Urothelium cell line (cell line): ENCODE data around the gene TTC38.
"Not testable (repeated sequence)": the region's sequence is repeated elsewhere in the genome, so short reads cannot be mapped to it uniquely, and the experiment has no call there.

Source experiments
- DNase-seq: peaks from one replicate; pipeline ENCODE4 v3.0.0; 2011; ENCODE audit warnings: low spot score, mixed read lengths
- FAIRE-seq: peaks from 2 replicates; lab custom pipeline; 2011; peaks lifted over from hg19 to GRCh38; lab: Jason Lieb, UNC

Gene TTC38

GRCh38 chr22:46293577-46294260 lies 25.9 kb downstream of the TTC38 start:
- DNase-seq: no peak
- no peak for FAIRE-seq

DNA sequence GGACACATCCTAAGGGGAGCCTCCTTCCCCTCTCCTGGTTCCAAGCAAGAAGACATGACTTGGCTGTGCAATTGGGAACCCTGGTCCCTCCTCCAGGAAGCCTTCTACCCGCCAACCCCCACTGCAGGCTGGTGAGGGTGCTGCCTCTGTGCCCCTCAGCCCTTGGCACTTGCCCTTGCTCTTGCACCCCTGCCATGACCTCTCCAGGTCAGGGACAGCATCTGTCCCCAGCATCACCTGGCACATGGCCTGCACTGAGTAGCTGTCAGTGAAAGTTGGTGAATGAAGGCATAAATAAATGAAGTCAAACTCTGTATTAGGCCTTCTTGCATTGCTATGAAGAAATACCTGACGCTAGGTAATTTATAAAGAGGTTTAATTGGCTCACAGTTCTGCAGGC lies 27.0 kb downstream of the TTC38 start:
- peak; percentile 17 for FAIRE-seq
- DNase-seq: no peak

GRCh38 chr22:46295277-46295971 lies 27.6 kb downstream of the TTC38 start:
- FAIRE-seq (no peak), DNase-seq (peak; percentile 21)

GRCh38 chr22:46296257-46297150 lies 28.7 kb downstream of the TTC38 start, which contains the start of gene GTSE1:
Gene GTSE1, plus strand, starts transcription at chr22:46296870. Its CDS starts 531 bp downstream, at chr22:46297401.
- FAIRE-seq (peak; percentile 94), DNase-seq (peak; percentile 100)

- DNase-seq (peak; percentile 59), FAIRE-seq (no peak)
Measured at GRCh38 chr22:46297151-46297812, 29.5 kb downstream of the TTC38 start.

GRCh38 chr22:46299101-46299500 lies 31.3 kb downstream of the TTC38 start:
- FAIRE-seq: no peak
- no peak for DNase-seq

- no peak for DNase-seq
Measured at GRCh38 chr22:46300491-46300890, 32.7 kb downstream of the TTC38 start.

DNA sequence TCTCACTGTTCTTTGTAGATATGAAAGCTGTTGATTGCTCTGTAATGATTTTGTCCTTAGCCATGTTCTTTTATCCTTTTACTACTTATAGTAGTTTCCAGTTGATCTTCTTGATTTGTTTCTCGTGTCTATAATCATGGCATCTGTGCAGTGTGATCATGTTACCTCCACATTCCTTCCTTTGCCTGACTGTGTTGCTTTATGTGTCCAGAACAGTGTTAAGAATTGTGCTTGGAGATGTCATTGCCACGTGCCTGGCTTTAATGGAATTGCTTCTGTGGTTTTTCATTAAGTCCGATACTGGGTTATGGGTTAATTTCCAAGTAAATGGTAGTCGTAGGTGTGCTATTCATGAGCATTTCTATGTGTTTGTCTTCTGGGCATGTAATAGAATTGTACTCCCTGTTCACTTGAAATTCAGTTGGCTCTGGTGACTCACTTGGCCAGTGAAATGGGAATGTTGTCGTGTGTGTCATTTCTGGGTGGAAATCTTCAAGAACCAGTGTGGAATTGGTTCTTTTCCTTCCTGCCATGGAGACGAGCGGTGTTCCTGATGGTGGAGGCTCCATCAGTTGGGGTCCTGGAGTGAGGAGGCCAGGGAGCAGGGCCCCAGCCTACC lies 35.6 kb downstream of the TTC38 start:
- FAIRE-seq: peak; percentile 81
- DNase-seq: no peak

More at GRCh38 chr22:46300491-46300890, 32.7 kb downstream of the TTC38 start:
- no peak for FAIRE-seq

DNA sequence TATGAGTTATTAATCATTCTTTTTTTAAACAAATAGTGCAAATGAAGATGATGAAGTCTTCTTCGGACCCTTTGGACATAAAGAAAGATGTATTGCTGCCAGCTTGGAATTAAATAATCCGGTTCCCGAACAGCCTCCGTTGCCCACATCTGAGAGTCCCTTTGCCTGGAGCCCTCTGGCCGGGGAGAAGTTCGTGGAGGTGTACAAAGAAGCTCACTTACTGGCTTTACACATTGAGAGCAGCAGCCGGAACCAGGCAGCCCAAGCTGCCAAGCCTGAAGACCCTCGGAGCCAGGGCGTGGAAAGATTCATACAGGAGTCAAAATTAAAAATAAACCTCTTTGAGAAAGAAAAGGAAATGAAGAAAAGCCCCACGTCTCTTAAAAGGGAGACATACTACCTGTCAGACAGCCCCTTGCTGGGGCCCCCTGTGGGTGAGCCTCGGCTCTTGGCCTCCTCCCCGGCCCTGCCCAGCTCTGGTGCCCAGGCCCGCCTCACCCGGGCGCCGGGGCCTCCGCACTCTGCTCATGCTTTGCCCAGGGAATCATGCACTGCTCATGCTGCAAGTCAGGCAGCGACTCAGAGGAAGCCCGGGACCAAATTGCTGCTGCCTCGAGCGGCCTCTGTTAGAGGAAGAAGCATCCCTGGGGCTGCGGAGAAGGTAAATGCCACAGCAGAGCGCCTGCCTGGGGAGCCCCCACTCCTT lies 40.6 kb downstream of the TTC38 start:
- DNase-seq (no peak), FAIRE-seq (no peak)

- FAIRE-seq (no peak), DNase-seq (no peak)
Measured at GRCh38 chr22:46309526-46310085, 41.8 kb downstream of the TTC38 start.

DNA sequence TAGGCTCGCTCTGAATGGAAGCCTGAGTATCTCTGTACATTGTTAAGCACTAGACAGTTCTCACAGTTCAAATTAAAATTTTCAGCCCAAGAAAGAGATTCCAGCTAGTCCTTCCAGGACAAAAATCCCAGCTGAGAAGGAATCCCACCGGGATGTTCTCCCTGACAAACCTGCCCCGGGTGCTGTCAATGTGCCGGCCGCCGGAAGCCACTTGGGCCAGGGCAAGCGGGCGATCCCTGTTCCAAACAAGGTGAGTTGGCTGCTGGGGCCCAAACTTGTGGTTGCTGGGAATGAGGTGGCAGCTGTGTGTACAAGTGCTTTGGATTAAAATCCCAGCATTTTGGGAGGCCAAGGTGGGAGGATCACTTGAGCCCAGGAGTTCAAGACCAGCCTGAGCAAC lies 44.2 kb downstream of the TTC38 start:
- FAIRE-seq (no peak), DNase-seq (no peak)

DNA sequence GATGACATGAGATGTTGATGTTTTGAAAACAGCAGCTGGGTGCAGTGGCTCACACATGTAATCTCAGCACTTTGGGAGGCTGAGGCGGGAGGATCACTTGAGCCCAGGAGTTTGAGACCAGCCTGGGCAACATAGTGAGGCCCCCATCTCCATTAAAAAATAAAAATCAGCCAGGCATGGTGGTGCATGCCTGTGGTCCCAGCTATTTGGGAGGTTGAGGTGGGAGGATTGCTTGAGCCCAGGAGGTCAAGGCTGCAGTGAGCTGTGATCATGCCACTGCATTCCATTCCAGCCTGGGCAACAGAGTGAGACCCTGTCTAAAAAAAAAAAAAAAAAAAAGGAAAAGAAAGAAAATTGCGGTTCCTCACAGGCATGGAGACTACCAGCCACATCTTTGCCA lies 45.0 kb downstream of the TTC38 start:
- not testable (repeated sequence) for FAIRE-seq, DNase-seq

DNA sequence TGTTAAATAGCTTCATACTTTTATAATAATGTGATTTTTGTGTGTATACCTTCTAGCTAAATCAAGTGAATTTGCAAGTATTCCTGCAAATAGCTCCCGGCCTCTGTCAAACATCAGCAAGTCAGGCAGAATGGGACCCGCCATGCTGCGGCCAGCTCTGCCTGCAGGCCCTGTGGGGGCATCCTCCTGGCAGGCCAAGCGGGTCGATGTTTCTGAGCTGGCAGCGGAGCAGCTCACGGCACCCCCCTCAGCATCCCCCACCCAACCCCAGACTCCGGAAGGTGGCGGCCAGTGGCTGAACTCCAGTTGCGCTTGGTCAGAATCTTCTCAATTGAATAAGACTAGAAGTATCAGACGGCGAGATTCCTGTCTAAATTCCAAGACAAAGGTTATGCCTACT lies 48.2 kb downstream of the TTC38 start:
- no peak for DNase-seq
- no peak for FAIRE-seq

- no peak for FAIRE-seq
Measured at GRCh38 chr22:46317646-46318045, 49.8 kb downstream of the TTC38 start.

DNA sequence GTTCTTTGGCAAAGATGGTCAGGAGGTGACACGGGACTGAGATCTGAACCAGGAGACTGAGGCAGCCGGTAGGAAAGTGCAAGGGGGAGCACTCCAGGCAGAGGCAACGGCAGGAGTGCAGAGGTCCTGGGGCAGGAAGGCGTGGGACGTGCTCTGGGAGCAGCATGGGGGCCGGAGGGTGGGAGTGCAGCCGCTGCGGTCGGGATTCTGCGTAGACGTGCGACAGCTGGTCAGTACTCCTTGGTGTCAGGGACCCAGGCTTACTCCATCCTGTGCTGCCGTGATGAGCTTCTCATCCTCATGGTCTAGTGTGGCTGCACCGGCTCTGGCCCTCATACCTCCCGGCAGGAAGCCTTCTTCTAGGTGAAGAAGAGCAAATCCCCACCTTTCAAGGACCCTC lies 50.8 kb downstream of the TTC38 start:
- FAIRE-seq (no peak), DNase-seq (no peak)

More at GRCh38 chr22:46317646-46318045, 49.8 kb downstream of the TTC38 start:
- DNase-seq: no peak

GRCh38 chr22:46319319-46319718 lies 51.5 kb downstream of the TTC38 start:
- DNase-seq (no peak), FAIRE-seq (no peak)

GRCh38 chr22:46320166-46320710 lies 52.4 kb downstream of the TTC38 start:
- DNase-seq: no peak
- no peak for FAIRE-seq

DNA sequence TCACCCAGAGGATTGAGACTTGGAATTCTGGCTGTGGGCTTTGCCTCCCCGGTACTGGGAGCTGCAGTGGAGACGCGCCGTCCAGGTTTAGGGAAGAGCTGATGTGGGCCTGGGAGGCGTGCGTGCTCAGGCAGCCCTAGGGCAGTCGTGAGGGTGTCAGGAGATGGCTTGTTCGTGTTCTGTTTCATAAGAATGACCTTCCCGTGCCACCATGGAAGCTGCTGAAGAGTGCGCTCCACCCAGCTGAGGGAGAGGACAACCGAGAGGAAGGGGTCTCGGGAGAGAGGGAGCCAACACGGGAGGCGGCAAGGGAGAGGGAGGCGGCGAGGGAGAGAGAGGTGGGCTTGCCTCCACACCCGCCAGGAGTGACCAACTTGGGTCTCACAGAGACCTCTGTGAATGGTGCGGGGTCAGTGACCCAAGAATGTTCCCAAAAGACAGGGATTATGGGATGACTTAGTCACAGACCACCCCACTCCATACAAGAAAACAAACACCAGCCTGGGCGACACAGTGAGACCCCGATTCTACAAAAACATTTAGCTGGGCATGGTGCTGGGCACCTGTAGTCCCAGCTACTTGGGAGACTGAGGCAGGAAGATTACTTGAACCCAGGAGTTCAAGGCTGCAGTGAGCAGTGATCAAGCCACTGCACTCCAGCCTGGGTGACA lies 53.0 kb downstream of the TTC38 start:
- DNase-seq (no peak), FAIRE-seq (peak; percentile 52)

DNA sequence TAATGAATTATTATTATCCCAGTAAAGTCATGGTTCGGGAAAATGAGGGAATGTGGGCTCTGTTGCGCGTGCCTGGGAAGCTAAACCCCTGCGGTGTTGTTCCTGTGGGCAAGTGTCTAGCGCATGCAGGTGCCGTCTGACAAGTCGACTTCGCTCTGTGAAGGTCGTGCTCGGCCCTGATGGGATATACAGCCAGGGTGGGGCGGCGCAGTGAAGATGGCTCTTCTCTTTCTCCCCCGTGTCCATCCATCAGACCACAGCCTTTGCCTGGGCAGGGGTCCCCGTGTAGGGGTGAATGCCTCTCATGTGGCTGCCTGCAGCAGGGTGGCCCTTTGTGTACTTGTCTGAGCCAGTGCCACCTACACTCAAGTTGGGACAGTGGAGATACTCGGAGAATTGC lies 54.9 kb downstream of the TTC38 start:
- FAIRE-seq (peak; percentile 77), DNase-seq (no peak)
